LNCaP clone FGC (cell line): ENCODE measurements around the gene NR5A1.

Experiments used
- DNase-seq: peaks from one replicate; pipeline ENCODE4 v3.0.0-alpha.2; 2011; ENCODE audit warnings: low read depth
- H3K4me3 ChIP-seq: 2 replicates; pipeline ENCODE4 v1.5.1; 2011; ENCODE audit warnings: mild to moderate bottlenecking, low read depth, low read length, control low read depth
- CTCF ChIP-seq: IDR thresholded peaks from 2 replicates; pipeline ENCODE4 v1.5.1; 2012; ENCODE audit warnings: mild to moderate bottlenecking; ENCODE audit not compliant: control insufficient read depth, insufficient read depth; ENCODE audit errors: extremely low read depth

NR5A1 gene

GRCh38 chr9:124478354-124478753 is 28.8 kb downstream of the NR5A1 start:
- no peak for DNase-seq
- no peak overlapping the region for H3K4me3 ChIP-seq
- TF ChIP-seq CTCF: no peak

GRCh38 chr9:124477648-124478285 is 29.4 kb downstream of the NR5A1 start:
- no peak overlapping the region for H3K4me3 ChIP-seq
- no peak for DNase-seq
- no peak for TF ChIP-seq CTCF

- no peak for TF ChIP-seq CTCF
- H3K4me3 ChIP-seq: no peak overlapping the region
- no peak for DNase-seq
These were observed 30.0 kb downstream of the NR5A1 start for GRCh38 chr9:124477211-124477647.

- TF ChIP-seq CTCF: no peak
- DNase-seq: no peak
- H3K4me3 ChIP-seq: no peak overlapping the region
These were observed 31.1 kb downstream of the NR5A1 start for GRCh38 chr9:124475868-124476690.

- no peak for TF ChIP-seq CTCF
- DNase-seq: no peak
- no peak overlapping the region for H3K4me3 ChIP-seq
These were observed 31.9 kb downstream of the NR5A1 start for GRCh38 chr9:124475158-124475867.

GRCh38 chr9:124474151-124474550 is 33.0 kb downstream of the NR5A1 start:
- no peak for TF ChIP-seq CTCF
- H3K4me3 ChIP-seq: no peak overlapping the region
- no peak for DNase-seq
